Measurements from ENCODE around the gene IBA57. TPM values are rescaled to one million over a fixed set of nuclear protein-coding genes. Genes with fewer than 3 reads are reported as not detected.

Gene IBA57
- total and polyA plus RNA-seq, 7 donors = 2.9 to 14.0 (median 4.8) TPM

DNA sequence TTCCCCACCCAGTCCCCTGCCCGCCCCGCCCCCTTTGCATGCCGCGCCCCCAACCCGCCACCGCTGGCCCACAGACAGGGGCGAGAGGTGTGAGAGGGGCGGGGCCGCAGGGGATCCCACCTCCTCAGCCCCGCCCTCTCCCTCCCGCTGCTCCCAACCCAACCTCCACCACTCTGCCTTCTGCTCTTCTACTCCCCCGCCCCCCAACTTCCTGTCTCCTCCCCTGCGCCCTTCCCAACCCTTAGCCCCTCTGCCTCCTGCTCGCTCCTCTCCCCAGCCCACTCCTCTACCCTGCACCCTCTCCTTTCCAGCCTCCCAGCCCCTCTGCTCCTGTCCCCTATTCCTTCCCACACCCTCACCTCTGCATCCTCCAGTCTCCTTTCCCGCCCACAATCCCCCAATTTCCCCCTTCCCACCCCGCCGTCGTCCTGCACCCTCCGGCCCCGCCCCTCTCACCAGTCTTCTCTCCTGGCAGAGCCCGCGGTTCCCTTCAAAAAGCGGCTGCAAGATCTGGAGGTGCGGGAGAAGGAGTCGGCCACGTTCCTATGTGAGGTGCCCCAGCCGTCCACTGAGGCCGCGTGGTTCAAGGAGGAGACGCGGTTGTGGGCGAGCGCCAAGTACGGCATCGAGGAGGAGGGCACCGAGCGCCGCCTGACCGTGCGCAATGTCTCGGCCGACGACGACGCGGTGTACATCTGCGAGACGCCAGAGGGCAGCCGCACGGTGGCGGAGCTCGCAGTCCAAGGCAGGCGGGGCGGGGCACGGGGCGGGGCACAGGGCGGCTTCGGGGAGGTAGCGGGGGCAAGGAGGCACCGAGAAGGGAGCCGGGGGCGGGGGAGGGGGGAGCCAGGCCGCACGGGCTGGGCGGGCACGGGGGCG lies 47.6 kb downstream of the IBA57 start:
- peaks cover 12 to 36% (median 24%) of the 10 kb centered on the region in 3 donors for H3K27me3 ChIP-seq
- TF ChIP-seq POLR2A (IDR thresholded peaks at IDR 0.05) (no peak), EP300 (IDR thresholded peaks at IDR 0.05) (no peak), POLR2AphosphoS5 (IDR thresholded peaks at IDR 0.05) (peak in 1 of 4 donors; percentile 8)
- TF ChIP-seq, protein P1, sequence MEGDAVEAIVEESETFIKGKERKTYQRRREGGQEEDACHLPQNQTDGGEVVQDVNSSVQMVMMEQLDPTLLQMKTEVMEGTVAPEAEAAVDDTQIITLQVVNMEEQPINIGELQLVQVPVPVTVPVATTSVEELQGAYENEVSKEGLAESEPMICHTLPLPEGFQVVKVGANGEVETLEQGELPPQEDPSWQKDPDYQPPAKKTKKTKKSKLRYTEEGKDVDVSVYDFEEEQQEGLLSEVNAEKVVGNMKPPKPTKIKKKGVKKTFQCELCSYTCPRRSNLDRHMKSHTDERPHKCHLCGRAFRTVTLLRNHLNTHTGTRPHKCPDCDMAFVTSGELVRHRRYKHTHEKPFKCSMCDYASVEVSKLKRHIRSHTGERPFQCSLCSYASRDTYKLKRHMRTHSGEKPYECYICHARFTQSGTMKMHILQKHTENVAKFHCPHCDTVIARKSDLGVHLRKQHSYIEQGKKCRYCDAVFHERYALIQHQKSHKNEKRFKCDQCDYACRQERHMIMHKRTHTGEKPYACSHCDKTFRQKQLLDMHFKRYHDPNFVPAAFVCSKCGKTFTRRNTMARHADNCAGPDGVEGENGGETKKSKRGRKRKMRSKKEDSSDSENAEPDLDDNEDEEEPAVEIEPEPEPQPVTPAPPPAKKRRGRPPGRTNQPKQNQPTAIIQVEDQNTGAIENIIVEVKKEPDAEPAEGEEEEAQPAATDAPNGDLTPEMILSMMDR (IDR thresholded peaks at IDR 0.05) = peak in 3 of 4 experiments; percentile 20 to 62 (median 32)
- intact Hi-C loops (cut with DNase I) = loop anchor here (1.0 to 10.0 kb wide), 3 partner anchors 62 to 194 kb away; partner anchors contain the start of gene TRIM11
- peak overlapping the region; percentile 31 to 52 (median 42) for H3K4me3 ChIP-seq
- H3K4me1 ChIP-seq = peaks cover 0 to 22% (median 19%) of the 10 kb centered on the region in 4 donors
- 1 to 2% methylated on average over 67 of the region's 67 CpGs for WGBS, 2 donors
- H3K9me3 ChIP-seq = no peaks in the 10 kb centered on the region
- DNase-seq = peak; percentile 90
- no peaks in the 10 kb centered on the region for H3K36me3 ChIP-seq
- peak overlapping the region in 1 of 4 donors; percentile 15 for H3K27ac ChIP-seq

DNA sequence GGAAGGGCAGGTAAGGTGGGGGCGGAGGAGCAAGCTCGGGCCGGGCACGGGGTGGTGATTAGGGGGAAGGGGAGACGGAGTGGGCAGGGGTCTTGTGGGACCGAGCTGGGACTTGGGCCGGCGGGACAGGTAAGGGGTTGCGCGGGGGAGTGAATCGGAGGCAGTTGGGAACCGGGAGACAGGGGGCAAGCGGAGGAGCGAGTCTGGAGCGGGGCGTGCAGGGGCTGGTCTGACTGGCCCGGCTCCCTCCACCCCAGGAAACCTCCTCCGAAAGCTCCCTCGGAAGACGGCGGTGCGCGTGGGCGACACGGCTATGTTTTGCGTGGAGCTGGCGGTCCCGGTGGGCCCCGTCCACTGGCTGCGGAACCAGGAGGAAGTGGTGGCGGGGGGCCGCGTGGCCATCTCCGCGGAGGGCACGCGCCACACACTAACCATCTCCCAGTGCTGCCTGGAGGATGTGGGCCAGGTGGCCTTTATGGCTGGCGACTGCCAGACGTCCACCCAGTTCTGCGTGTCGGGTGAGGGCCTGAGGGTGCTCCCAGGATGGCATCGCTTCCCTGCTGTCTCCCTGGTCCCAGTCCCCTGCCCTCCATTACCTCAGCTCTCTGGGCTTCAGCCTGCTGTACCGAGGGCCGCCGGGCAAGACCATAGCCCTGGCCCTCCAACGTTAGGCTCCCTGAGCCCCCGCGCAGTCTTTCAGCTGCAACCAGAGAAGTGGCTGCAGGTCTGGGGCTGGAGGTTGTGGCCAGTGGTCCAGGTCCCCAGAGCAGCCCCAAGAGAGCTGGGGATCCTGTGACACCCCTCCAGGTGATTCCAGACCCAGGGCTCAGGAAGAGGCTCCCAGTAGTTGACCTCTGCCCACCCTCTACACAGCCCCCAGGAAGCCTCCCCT lies 48.6 kb downstream of the IBA57 start:
- no peaks in the 10 kb centered on the region for H3K36me3 ChIP-seq
- H3K27me3 ChIP-seq = peaks cover 12 to 31% (median 20%) of the 10 kb centered on the region in 3 donors
- DNase-seq = no peak
- peak overlapping the region in 1 of 4 donors; percentile 15 for H3K27ac ChIP-seq
- H3K9me3 ChIP-seq = no peaks in the 10 kb centered on the region
- intact Hi-C loops (cut with DNase I) = loop anchor here (1.0 to 10.0 kb wide), 3 partner anchors 61 to 193 kb away; partner anchors contain the start of gene TRIM11
- no peak for TF ChIP-seq POLR2AphosphoS5 (IDR thresholded peaks at IDR 0.05)
- TF ChIP-seq, protein P1 (IDR thresholded peaks at IDR 0.05) = no peak
- H3K4me3 ChIP-seq = peak overlapping the region; percentile 31 to 52 (median 42)
- peaks cover 0 to 22% (median 19%) of the 10 kb centered on the region in 4 donors for H3K4me1 ChIP-seq
- WGBS, 2 donors = 48 to 63% methylated on average over 48 of the region's 48 CpGs

DNA sequence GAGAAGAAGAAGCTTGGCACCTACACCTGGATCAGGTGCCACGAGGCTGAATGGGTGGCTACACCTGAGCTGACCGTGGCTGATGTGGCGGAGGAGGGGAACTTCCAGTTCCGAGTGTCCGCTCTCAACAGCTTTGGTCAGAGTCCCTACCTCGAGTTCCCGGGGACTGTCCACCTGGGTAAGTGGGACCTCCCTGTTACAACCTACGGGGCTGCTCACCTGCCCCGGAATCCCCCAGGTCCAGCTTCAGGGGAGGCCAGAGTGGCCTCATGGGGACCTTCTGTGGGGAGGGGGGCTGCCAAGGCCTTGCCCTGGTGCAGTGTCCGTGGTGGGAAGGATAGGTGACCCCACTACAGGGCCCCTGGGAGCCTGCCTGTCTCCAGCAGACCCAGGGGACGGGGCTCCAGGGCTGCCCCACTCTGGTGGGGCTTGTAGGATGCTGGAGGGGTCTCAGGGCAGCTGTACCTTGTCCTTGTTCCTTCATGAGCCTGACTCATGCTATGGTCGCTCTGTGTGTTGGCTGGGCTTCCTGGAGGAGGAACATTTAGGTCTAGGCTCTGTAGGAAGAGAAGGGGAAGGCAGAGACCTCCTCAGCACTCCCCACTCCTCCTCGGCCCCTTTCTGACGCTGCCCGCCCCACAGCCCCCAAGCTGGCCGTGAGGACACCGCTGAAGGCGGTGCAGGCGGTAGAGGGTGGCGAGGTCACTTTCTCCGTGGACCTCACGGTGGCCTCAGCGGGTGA lies 49.5 kb downstream of the IBA57 start:
- Histone ChIP-seq H3K4me1 (peaks cover 0 to 22% (median 19%) of the 10 kb centered on the region in 4 donors), H3K4me3 (no peak overlapping the region), H3K9me3 (no peaks in the 10 kb centered on the region), H3K27ac (no peak overlapping the region), H3K27me3 (peaks cover 12 to 25% (median 20%) of the 10 kb centered on the region in 3 donors), H3K36me3 (no peaks in the 10 kb centered on the region)
- no peak for TF ChIP-seq POLR2AphosphoS5 (IDR thresholded peaks at IDR 0.05)
- TF ChIP-seq, protein P1 (IDR thresholded peaks at IDR 0.05) = no peak
- no peak for TF ChIP-seq EP300 (IDR thresholded peaks at IDR 0.05)
- no peak for TF ChIP-seq POLR2A (IDR thresholded peaks at IDR 0.05)
- DNase-seq = no peak
- 91 to 95% methylated on average over 23 of the region's 23 CpGs for WGBS, 2 donors
- intact Hi-C loops (cut with DNase I) = loop anchor here (5.0 to 10.0 kb wide), 2 partner anchors 80 to 192 kb away; partner anchors contain the start of gene TRIM11

DNA sequence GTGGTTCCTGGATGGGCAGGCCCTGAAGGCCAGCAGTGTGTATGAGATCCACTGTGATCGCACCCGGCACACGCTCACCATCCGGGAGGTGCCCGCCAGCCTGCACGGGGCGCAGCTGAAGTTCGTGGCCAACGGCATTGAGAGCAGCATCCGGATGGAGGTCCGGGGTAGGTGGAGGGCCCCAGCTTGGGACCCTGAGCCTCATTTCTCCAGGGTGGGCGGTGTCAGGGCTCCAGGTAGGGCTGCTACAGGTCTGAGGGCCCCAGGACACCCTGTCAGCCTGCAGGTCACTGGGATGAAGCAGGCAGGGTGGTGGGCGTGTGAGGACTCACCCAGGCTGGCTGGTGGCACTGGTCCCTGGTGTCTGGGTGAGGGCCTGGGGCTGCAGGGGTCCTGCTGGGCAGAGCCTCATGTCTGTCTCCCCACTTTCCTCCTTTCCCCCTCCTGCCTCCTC lies 50.1 kb downstream of the IBA57 start:
- H3K4me3 ChIP-seq = no peak overlapping the region
- 94% methylated on average over 13 of the region's 13 CpGs for WGBS, 2 donors
- H3K27ac ChIP-seq = no peak overlapping the region
- H3K36me3 ChIP-seq = no peaks in the 10 kb centered on the region
- peaks cover 12 to 24% (median 20%) of the 10 kb centered on the region in 3 donors for H3K27me3 ChIP-seq
- DNase-seq = no peak
- intact Hi-C loops (cut with DNase I) = loop anchor here (10.0 kb wide), 1 partner anchor 81 kb away; no protein-coding TSS in a partner anchor
- H3K9me3 ChIP-seq = no peaks in the 10 kb centered on the region
- TF ChIP-seq, protein P1 (IDR thresholded peaks at IDR 0.05) = no peak
- TF ChIP-seq POLR2A (IDR thresholded peaks at IDR 0.05) = no peak
- no peak for TF ChIP-seq POLR2AphosphoS5 (IDR thresholded peaks at IDR 0.05)
- TF ChIP-seq EP300 (IDR thresholded peaks at IDR 0.05) = no peak
- peaks cover 0 to 22% (median 19%) of the 10 kb centered on the region in 4 donors for H3K4me1 ChIP-seq
